Activated CD8-positive, alpha-beta memory T cell treated with anti-CD3 and anti-CD28 coated beads for 36 hours (primary cell): Measurements from ENCODE around the gene CD3E. TPM values are rescaled to one million over a fixed set of nuclear protein-coding genes. Genes with fewer than 3 reads are reported as not detected.

ENCODE experiments used
- CTCF ChIA-PET: fragments of 350-600 bp; sonication (Branson Sonifier 250); formaldehyde crosslinking; loops from one replicate; lab custom pipeline; 2021; ENCODE audit warnings: antibody characterized with exemption; lab: Charles Lee
- POLR2A ChIA-PET: fragments of 350-600 bp; sonication (Branson Sonifier 250); formaldehyde crosslinking; loops from one replicate; lab custom pipeline; 2021; ENCODE audit warnings: antibody characterized with exemption; lab: Charles Lee
- total RNA-seq, 2 experiments: library from RNA; stranded (reverse); gene quantifications; one replicate each; pipeline ENCODE4 v1.2.3, GENCODE V29; 2021

Gene CD3E
- total RNA-seq, 2 experiments from 2014 or later: 491 to 500 TPM

GRCh38 chr11:118311518-118311917, 7.0 kb downstream of the CD3E start:
- CTCF ChIA-PET: interaction anchor here (0.8 to 1.1 kb wide), 5 partner anchors 27 to 49 kb away, joined by 3 to 4 read pairs (median 3); no protein-coding TSS in a partner anchor

GRCh38 chr11:118312328-118312727, 7.8 kb downstream of the CD3E start:
- ChIA-PET CTCF (interaction anchor here (1.1 kb wide), 2 partner anchors 42 to 48 kb away, joined by 3 to 4 read pairs; no protein-coding TSS in a partner anchor), POLR2A (interaction anchor here (1.3 kb wide), 1 partner anchor 26 kb away, joined by 3 read pairs; no protein-coding TSS in a partner anchor)

More at GRCh38 chr11:118311518-118311917, 7.0 kb downstream of the CD3E start:
- POLR2A ChIA-PET: interaction anchor here (0.8 to 1.3 kb wide), 2 partner anchors 9 to 27 kb away, joined by 3 read pairs; no protein-coding TSS in a partner anchor

- ChIA-PET CTCF (no interaction called here), POLR2A (interaction anchor here (0.5 kb wide), 1 partner anchor 96 kb away, joined by 3 read pairs; no protein-coding TSS in a partner anchor)
Observed at GRCh38 chr11:118313242-118313641, 8.7 kb downstream of the CD3E start.

- ChIA-PET CTCF (no interaction called here), POLR2A (interaction anchor here (0.9 to 1.7 kb wide), 3 partner anchors 10 to 44 kb away, joined by 3 to 5 read pairs (median 4); partner anchors contain the start of genes CD3E and UBE4A)
Observed at GRCh38 chr11:118314988-118315411, 10.5 kb downstream of the CD3E start.

- POLR2A ChIA-PET: interaction anchor here (0.6 to 0.7 kb wide), 2 partner anchors 59 to 387 kb away, joined by 4 to 10 read pairs; no protein-coding TSS in a partner anchor
- CTCF ChIA-PET: interaction anchor here (0.7 kb wide), 1 partner anchor 143 kb away, joined by 3 read pairs; no protein-coding TSS in a partner anchor
Observed at GRCh38 chr11:118318124-118318523, 13.6 kb downstream of the CD3E start.

GRCh38 chr11:118318581-118319336, 14.2 kb downstream of the CD3E start:
- ChIA-PET POLR2A (interaction anchor here (0.6 kb wide), 1 partner anchor 58 kb away, joined by 4 read pairs; no protein-coding TSS in a partner anchor), CTCF (interaction anchor here (0.7 kb wide), 1 partner anchor 144 kb away, joined by 3 read pairs; no protein-coding TSS in a partner anchor)

- CTCF ChIA-PET: no interaction called here
- POLR2A ChIA-PET: no interaction called here
Observed at GRCh38 chr11:118319337-118319707, 14.8 kb downstream of the CD3E start.

GRCh38 chr11:118320515-118320914, 16.0 kb downstream of the CD3E start:
- ChIA-PET POLR2A (interaction anchor here (1.0 kb wide), 1 partner anchor 9 kb away, joined by 3 read pairs; no protein-coding TSS in a partner anchor), CTCF (interaction anchor here (1.0 kb wide), 1 partner anchor 11 kb away, joined by 3 read pairs; no protein-coding TSS in a partner anchor)

GRCh38 chr11:118321386-118322082, 17.0 kb downstream of the CD3E start:
- ChIA-PET POLR2A (interaction anchor here (1.6 kb wide), 1 partner anchor 21 kb away, joined by 3 read pairs; the partner anchor contains the start of gene CD3D), CTCF (interaction anchor here (0.9 to 2.5 kb wide), 3 partner anchors 12 to 43 kb away, joined by 3 to 10 read pairs (median 5); no protein-coding TSS in a partner anchor)

- CTCF ChIA-PET: interaction anchor here (0.9 to 2.5 kb wide), 4 partner anchors 14 to 29 kb away, joined by 3 to 10 read pairs (median 4); no protein-coding TSS in a partner anchor
- POLR2A ChIA-PET: interaction anchor here (1.6 kb wide), 1 partner anchor 20 kb away, joined by 3 read pairs; the partner anchor contains the start of gene CD3D
Observed at GRCh38 chr11:118322721-118323120, 18.2 kb downstream of the CD3E start.

GRCh38 chr11:118325283-118325682, 20.8 kb downstream of the CD3E start:
- POLR2A ChIA-PET: no interaction called here
- CTCF ChIA-PET: no interaction called here

GRCh38 chr11:118328745-118329144, 24.2 kb downstream of the CD3E start:
- CTCF ChIA-PET: no interaction called here

GRCh38 chr11:118334745-118335144, 30.2 kb downstream of the CD3E start:
- ChIA-PET POLR2A (no interaction called here), CTCF (no interaction called here)

More at GRCh38 chr11:118328745-118329144, 24.2 kb downstream of the CD3E start:
- POLR2A ChIA-PET: no interaction called here

GRCh38 chr11:118338637-118339061, 34.1 kb downstream of the CD3E start:
- ChIA-PET POLR2A (interaction anchor here (0.9 to 2.9 kb wide), 5 partner anchors 8 to 114 kb away, joined by 3 to 16 read pairs (median 5); partner anchors contain the start of genes CD3E and JAML), CTCF (interaction anchor here (0.9 to 8.3 kb wide), 4 partner anchors 14 to 33 kb away, joined by 3 to 69 read pairs (median 7); partner anchors contain the start of gene CD3E)

GRCh38 chr11:118339281-118339961, 34.9 kb downstream of the CD3E start:
- ChIA-PET CTCF (interaction anchor here (0.6 to 8.3 kb wide), 7 partner anchors 10 to 143 kb away, joined by 3 to 69 read pairs (median 4); partner anchors contain the start of gene CD3E), POLR2A (interaction anchor here (0.6 to 2.9 kb wide), 5 partner anchors 14 to 35 kb away, joined by 3 to 16 read pairs (median 4); partner anchors contain the start of gene CD3E)

GRCh38 chr11:118340449-118340848, 35.9 kb downstream of the CD3E start:
- CTCF ChIA-PET: interaction anchor here (0.9 to 8.3 kb wide), 5 partner anchors 9 to 45 kb away, joined by 3 to 69 read pairs (median 4); partner anchors contain the start of gene CD3E
- POLR2A ChIA-PET: interaction anchor here (2.3 to 2.9 kb wide), 2 partner anchors 32 to 36 kb away, joined by 7 to 16 read pairs; partner anchors contain the start of gene CD3E

GRCh38 chr11:118341261-118341660, 36.7 kb downstream of the CD3E start:
- POLR2A ChIA-PET: interaction anchor here (0.6 to 2.4 kb wide), 4 partner anchors 33 to 127 kb away, joined by 3 to 21 read pairs (median 5); partner anchors contain the start of genes CD3E and MPZL2
- CTCF ChIA-PET: interaction anchor here (0.9 to 8.3 kb wide), 5 partner anchors 35 to 143 kb away, joined by 3 to 69 read pairs (median 4); partner anchors contain the start of genes CD3E and JAML
